Keratinocyte (primary cell): ENCODE data around the gene CEL.

Source experiments
- EZH2 ChIP-seq: IDR thresholded peaks from one replicate; pipeline ENCODE4 v1.6.1; 2012; ENCODE audit warnings: inconsistent platforms, mild to moderate bottlenecking, low read length, moderate library complexity
- TF ChIP-seq, protein P1 (sequence below), 3 experiments: IDR thresholded peaks in 1 of 3; conservative IDR thresholded peaks in 1 of 3; optimal IDR thresholded peaks in 1 of 3; 2 replicates in 2 of 3; 3 replicates in 1 of 3; pipeline versions ENCODE3 to v1.5.1; 2011; ENCODE audit warnings: low read length in 3 of 3, mild to moderate bottlenecking in 3 of 3, moderate library complexity in 2 of 3, control low read depth in 1 of 3, inconsistent platforms in 1 of 3; ENCODE audit not compliant: insufficient read depth in 2 of 3; ENCODE audit errors: extremely low read depth in 1 of 3

DNA sequence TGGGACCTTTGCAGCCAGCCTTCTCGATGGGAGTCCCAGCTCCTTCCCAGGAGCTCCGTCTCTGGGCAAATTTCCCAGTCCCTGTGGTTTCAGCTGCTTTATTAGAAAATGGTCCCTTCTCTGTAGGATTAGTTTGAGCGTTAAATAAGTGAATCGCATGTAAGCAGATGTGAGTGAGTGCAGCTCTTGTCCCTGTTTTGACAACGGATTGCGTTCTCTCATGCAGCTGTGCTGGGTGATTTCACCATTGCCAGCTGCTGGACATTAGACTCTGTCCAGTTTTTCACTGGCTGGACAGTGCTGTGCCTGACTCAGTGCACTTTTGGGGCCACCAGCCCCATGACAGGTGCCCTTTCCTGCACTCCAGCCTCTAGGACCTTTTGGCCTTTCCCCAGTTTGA lies 11.6 kb upstream of the CEL start:
- TF ChIP-seq, protein P1, sequence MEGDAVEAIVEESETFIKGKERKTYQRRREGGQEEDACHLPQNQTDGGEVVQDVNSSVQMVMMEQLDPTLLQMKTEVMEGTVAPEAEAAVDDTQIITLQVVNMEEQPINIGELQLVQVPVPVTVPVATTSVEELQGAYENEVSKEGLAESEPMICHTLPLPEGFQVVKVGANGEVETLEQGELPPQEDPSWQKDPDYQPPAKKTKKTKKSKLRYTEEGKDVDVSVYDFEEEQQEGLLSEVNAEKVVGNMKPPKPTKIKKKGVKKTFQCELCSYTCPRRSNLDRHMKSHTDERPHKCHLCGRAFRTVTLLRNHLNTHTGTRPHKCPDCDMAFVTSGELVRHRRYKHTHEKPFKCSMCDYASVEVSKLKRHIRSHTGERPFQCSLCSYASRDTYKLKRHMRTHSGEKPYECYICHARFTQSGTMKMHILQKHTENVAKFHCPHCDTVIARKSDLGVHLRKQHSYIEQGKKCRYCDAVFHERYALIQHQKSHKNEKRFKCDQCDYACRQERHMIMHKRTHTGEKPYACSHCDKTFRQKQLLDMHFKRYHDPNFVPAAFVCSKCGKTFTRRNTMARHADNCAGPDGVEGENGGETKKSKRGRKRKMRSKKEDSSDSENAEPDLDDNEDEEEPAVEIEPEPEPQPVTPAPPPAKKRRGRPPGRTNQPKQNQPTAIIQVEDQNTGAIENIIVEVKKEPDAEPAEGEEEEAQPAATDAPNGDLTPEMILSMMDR (optimal IDR thresholded peaks at IDR 0.05 in 1 of 3, IDR thresholded peaks at IDR 0.05 in 1 of 3, conservative IDR thresholded peaks at IDR 0.05 in 1 of 3; ENCODE audit: extremely low read depth in 1 of 3, insufficient read depth in 2 of 3, low read length in 3 of 3), result no peak
- TF ChIP-seq EZH2, result no peak
